Measurements from ENCODE around the gene CD48.
A peak's percentile ranks its signal among the peaks of the same experiment; 100 is the strongest.
"Not testable (repeated sequence)": the region's sequence is repeated elsewhere in the genome, so short reads cannot be mapped to it uniquely, and the experiment has no call there.

CD48 gene

DNA sequence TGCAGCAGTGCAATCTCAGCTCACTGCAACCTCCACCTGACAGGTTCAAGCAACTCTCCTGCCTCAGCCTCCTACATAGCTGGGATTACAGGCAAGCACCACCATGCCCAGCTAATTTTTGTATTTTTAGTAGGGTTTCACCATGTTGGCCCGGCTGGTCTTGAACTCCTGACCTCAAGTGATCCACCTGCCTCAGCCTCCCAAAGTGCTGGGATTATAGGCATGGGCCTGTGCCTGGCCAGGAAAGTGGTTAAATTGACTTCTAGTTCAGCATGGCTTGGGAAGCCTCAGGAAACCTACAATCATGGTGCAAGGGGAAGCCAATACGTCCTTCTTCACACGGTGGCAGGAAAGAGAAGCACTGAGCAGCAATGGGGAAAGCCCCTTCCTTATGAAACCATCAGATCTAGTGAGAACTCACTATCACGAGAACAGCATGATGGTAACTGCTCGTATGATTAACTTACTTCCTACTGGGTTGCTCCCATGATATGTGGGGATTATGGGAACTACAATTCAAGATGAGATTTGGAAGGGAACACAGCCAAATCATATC, 981 bp upstream of the CD48 start:
- DNase-seq = peak in 1 of 2 experiments; percentile 48

DNA sequence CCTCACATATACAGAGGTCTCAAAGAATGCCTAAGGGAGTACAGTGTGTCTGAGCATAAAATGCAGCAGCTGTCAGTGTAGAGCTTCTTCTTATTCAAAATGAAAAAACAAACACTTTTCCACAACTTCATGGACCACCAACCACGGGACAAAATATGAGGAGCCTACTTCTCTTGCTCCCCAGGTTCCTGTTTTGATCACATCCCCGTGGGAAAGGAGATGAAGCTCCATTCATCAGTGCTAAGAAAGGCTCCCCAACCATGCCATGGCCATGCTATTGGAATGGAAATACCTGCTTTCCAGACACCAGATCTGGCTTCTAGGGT, 383 bp downstream of the CD48 start:
- no peak for DNase-seq

DNA sequence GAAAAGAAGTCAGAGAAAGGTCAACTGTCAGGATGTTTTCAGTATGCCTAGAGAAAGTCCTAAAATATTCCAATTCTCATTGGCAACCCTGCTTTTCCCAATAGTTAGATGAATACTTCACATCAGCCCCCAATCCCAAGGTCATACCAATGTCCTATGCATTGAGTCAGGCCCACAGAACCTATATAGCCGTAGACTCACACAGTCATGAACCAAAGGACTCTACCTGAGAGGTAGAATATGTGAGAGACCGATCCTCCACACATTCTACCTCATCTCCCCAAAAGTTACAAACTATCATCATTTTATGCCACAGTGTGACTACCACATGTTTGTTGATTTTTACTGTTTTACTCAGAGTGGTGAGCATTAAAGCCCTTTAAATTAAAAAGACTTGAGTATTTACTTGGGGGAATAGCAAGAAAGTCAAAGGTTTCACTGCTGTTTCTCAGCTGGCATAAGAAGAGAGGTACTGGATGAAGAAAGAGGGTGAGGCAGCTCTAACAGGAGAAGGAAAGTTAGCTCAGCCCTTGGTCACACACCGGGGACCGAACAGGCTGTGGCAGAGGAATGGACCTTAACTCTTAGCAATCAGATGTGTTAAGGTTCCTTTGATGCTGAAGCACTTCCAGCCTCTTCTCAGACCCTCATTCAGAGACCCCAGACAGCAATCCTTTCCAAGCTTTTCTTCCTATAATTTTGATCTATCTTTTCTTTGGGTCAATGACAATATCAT, 937 bp downstream of the CD48 start:
- peak in 1 of 2 experiments; percentile 10 for DNase-seq

DNA sequence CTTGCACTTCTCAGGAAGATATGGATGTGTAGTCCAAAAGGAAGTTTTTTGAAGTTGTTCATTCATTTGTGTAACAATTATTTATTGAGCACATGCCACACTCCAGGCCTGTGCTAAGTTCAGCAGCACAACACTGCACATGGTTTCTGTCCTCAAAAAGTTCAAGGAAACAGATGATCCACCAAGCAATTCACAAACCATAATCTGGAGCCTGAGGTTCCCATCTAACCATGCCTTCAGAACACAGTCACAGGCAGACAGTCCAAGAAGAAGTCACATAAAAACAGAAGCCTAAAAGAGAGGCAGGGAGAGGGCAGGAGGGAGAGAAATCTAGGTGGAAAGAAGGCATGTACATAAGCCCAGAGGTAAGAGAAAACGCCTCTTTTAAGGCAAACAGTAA, 1.9 kb downstream of the CD48 start:
- no peak for DNase-seq

- peak in 1 of 2 experiments; percentile 32 for DNase-seq
Observed at GRCh38 chr1:160708801-160709200, 2.8 kb downstream of the CD48 start.

- DNase-seq = no peak
Observed at GRCh38 chr1:160708118-160708517, 3.5 kb downstream of the CD48 start.

GRCh38 chr1:160707236-160708064, 4.2 kb downstream of the CD48 start:
- peak in 1 of 2 experiments; percentile 14 for DNase-seq

GRCh38 chr1:160706526-160707235, 4.9 kb downstream of the CD48 start:
- DNase-seq = no peak

- no peak for DNase-seq
Observed at GRCh38 chr1:160705742-160706141, 5.9 kb downstream of the CD48 start.

DNA sequence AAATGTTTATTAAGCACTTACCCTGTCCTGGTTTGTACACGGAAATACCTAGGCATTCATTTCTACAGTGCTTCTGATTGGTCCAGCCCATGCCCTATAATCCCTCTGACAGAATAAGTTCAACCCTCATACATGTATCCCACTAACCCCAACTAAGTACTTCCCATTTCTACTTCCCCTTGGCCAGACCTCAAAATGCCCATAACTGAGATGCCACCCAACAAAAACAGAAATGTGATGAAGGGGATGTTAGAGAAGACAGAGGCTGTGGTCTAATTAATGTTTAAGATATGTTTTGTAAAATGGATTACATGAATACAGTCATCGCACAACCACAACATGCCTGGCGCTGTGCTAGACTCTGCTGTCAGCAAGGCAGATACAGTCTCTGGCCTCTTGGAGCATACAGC, 6.4 kb downstream of the CD48 start:
- DNase-seq = not testable (repeated sequence)

DNA sequence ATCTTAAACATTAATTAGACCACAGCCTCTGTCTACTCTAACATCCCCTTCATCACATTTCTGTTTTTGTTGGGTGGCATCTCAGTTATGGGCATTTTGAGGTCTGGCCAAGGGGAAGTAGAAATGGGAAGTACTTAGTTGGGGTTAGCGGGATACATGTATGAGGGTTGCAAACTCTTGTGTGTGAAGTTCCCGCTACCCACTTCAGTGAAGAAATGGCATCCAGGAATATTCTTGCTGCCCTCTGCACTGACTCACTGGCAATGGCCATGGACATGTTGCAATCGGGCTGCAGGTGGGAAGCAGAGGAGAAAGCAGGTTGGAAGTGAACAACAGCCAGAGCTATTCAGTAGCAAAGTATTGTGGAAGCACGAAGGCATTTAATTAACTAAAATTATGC, 7.4 kb downstream of the CD48 start:
- DNase-seq = no peak

GRCh38 chr1:160702100-160702499, 9.5 kb downstream of the CD48 start:
- DNase-seq = no peak

DNA sequence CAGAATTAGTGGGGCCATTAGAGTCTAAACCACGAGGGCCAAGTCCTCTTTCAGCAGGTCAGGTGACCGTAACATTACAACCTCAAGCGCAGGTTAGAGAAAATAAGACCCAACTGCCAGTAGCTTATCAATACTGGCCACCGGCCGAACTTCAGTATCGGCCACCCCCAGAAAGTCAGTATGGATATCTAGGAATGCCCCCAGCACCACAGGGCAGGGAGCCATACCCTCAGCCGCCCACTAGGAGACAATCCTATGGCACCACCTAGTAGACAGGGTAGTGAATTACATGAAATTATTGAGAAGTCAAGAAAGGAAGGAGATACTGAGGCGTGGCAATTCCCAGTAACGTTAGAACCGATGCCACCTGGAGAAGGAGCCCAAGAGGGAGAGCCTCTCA, 19.2 kb downstream of the CD48 start:
- DNase-seq = not testable (repeated sequence)

GRCh38 chr1:160685266-160685665, 26.4 kb downstream of the CD48 start:
- DNase-seq = no peak

DNA sequence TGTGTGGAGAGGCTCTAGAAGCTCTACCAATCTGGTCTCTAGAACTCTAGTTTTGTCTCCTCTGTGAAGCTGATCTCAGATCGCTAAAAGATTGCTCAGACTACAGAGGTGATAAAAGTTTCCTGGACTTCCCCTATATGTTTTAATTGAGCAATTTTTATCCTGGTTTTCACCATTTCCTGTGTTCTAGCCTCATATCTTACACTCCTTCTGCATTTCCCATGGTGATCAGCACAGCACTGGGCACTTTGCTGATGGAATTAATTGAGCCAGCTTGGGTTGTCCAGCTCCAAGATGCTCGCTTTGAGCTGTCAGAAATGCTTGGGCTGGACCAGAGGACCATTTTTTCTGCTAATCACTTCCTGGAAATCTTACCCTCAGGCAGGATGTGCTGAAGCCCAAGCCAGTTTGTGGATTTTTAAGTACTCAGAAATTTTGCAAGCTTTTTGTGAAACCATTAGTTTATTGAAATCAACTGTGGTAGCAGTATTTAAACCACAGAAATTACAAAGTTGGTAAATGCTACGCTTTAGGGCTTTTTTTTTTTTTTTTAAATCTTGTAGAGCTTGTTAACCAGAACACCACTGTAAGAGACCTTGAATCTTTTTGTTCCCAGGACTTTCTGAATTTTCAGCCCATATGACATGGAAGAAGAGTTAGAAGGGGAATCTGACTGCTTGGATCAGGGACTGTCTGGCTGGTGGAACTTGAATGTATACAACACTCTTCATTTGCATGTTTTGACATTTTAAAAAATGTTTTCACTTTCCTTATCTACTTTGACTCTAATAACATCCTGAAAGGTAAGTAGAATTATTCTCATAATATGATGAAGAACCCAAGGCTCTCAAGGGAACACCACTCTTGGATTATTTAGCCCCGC, 28.4 kb downstream of the CD48 start:
- no peak for DNase-seq

DNA sequence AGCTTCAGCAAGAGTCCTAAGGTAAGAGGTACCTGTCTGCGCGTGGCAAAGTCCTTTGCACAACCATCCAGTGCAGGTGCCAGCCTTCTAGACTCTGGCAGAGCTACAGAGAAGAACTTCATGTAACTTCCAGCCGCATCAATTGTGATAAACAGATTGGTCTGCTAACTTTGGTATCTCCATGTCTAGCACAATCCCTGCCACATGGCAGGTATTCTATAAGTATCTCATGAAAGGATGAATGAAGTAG, 29.8 kb downstream of the CD48 start:
- no peak for DNase-seq

GRCh38 chr1:160681066-160681890, 30.3 kb downstream of the CD48 start:
- peak; percentile 80 to 81 for DNase-seq

GRCh38 chr1:160680399-160680798, 31.2 kb downstream of the CD48 start:
- no peak for DNase-seq

GRCh38 chr1:160679893-160680292, 31.7 kb downstream of the CD48 start:
- no peak for DNase-seq

- no peak for DNase-seq
Observed at GRCh38 chr1:160676869-160677597, 34.6 kb downstream of the CD48 start.

Measured in stimulated activated CD4-positive, alpha-beta T cell treated with anti-CD3 and anti-CD28 coated beads, Interleukin-4, amount 100 ng/mL, for 4 hours (primary cell).